H9 (cell line): Measurements from ENCODE around the gene MORC4. TPM values are rescaled to one million over a fixed set of nuclear protein-coding genes. Genes with fewer than 3 reads are reported as not detected.

Experiments
- DNase-seq: peaks from one replicate; pipeline ENCODE4 v3.0.0-alpha.2; 2017
- H2AFZ ChIP-seq: one replicate; pipeline ENCODE4 v1.6.1; 2013; ENCODE audit warnings: mild to moderate bottlenecking, low read length, control low read depth, moderate library complexity
- H2AK5ac ChIP-seq: 2 replicates; pipeline ENCODE4 v1.6.1; 2013; ENCODE audit warnings: low read length, control low read depth, mixed read lengths; ENCODE audit not compliant: insufficient read length
- H2BK120ac ChIP-seq: one replicate; pipeline ENCODE4 v1.6.1; 2013; ENCODE audit warnings: low read depth, mild to moderate bottlenecking, low read length, control low read depth, inconsistent platforms; ENCODE audit not compliant: poor library complexity, severe bottlenecking
- H2BK12ac ChIP-seq: 2 replicates; pipeline ENCODE4 v1.6.1; 2013; ENCODE audit warnings: low read length, control low read depth, mixed read lengths, low read depth; ENCODE audit not compliant: insufficient read length
- H2BK15ac ChIP-seq: 2 replicates; pipeline ENCODE4 v1.6.1; 2013; ENCODE audit warnings: low read depth, low read length, control low read depth
- H2BK20ac ChIP-seq: one replicate; pipeline ENCODE4 v1.6.1; 2013; ENCODE audit warnings: low read depth, mild to moderate bottlenecking, low read length, control low read depth, inconsistent platforms; ENCODE audit not compliant: poor library complexity, severe bottlenecking
- H2BK5ac ChIP-seq: 2 replicates; pipeline ENCODE4 v1.6.1; 2013; ENCODE audit warnings: low read length, control low read depth, mixed read lengths; ENCODE audit not compliant: insufficient read length
- H3K14ac ChIP-seq: 2 replicates; pipeline ENCODE4 v1.6.1; 2013; ENCODE audit warnings: low read length, control low read depth; ENCODE audit not compliant: insufficient read depth
- H3K18ac ChIP-seq: 2 replicates; pipeline ENCODE4 v1.6.1; 2013; ENCODE audit warnings: low read depth, mild to moderate bottlenecking, mixed read lengths, low read length, control low read depth; ENCODE audit not compliant: insufficient read length
- H3K23ac ChIP-seq: 2 replicates; pipeline ENCODE4 v1.6.1; 2013; ENCODE audit warnings: low read length, control low read depth, mixed read lengths, low read depth; ENCODE audit not compliant: insufficient read length
- H3K23me2 ChIP-seq: 2 replicates; pipeline ENCODE4 v1.6.1; 2013; ENCODE audit warnings: low read depth, mild to moderate bottlenecking, mixed read lengths, low read length, control low read depth; ENCODE audit not compliant: insufficient read length, poor library complexity, severe bottlenecking
- H3K27ac ChIP-seq: 2 replicates; pipeline ENCODE4 v1.5.1; 2013; ENCODE audit warnings: low read length, control low read depth, mixed read lengths, low read depth; ENCODE audit not compliant: insufficient read length
- H3K27me3 ChIP-seq: 2 replicates; pipeline ENCODE4 v1.6.1; 2013; ENCODE audit warnings: low read length, control low read depth, inconsistent platforms; ENCODE audit not compliant: insufficient read depth
- H3K4ac ChIP-seq: 2 replicates; pipeline ENCODE4 v1.6.1; 2013; ENCODE audit warnings: low read depth, mild to moderate bottlenecking, control low read depth, inconsistent platforms, low read length, moderate library complexity
- H3K4me1 ChIP-seq: 2 replicates; pipeline ENCODE4 v1.6.1; 2013; ENCODE audit warnings: low read length, control low read depth, inconsistent platforms; ENCODE audit not compliant: insufficient read depth
- H3K4me2 ChIP-seq: 2 replicates; pipeline ENCODE4 v1.6.1; 2013; ENCODE audit warnings: low read length, control low read depth, mixed read lengths; ENCODE audit not compliant: insufficient read length, insufficient read depth
- H3K56ac ChIP-seq: 2 replicates; pipeline ENCODE4 v1.6.1; 2013; ENCODE audit warnings: low read depth, mild to moderate bottlenecking, mixed read lengths, low read length, control low read depth; ENCODE audit not compliant: insufficient read length
- H3K79me1 ChIP-seq: 2 replicates; pipeline ENCODE4 v1.6.1; 2013; ENCODE audit warnings: low read depth, mild to moderate bottlenecking, moderate library complexity, low read length, control low read depth, inconsistent platforms; ENCODE audit not compliant: insufficient read depth, poor library complexity, severe bottlenecking
- H3K79me2 ChIP-seq: 2 replicates; pipeline ENCODE4 v1.6.1; 2013; ENCODE audit warnings: low read length, control low read depth, inconsistent platforms; ENCODE audit not compliant: insufficient read depth
- H3K9ac ChIP-seq: 2 replicates; pipeline ENCODE4 v1.6.1; 2013; ENCODE audit warnings: low read length, control low read depth, mixed read lengths; ENCODE audit not compliant: insufficient read length; ENCODE audit errors: extremely low read depth
- H3K9me3 ChIP-seq: one replicate; pipeline ENCODE4 v1.6.1; 2013; ENCODE audit warnings: low read depth, low read length, inconsistent platforms; ENCODE audit not compliant: control insufficient read depth
- H3T11ph ChIP-seq: one replicate; pipeline ENCODE4 v1.6.1; 2013; ENCODE audit warnings: mild to moderate bottlenecking, low read length, control low read depth, inconsistent platforms
- H4K20me1 ChIP-seq: one replicate; pipeline ENCODE4 v1.6.1; 2013; ENCODE audit not compliant: control insufficient read depth, insufficient read length, insufficient read depth
- H4K5ac ChIP-seq: 2 replicates; pipeline ENCODE4 v1.6.1; 2013; ENCODE audit warnings: low read depth, mild to moderate bottlenecking, mixed read lengths, low read length, control low read depth; ENCODE audit not compliant: insufficient read length
- H4K8ac ChIP-seq: replicated peaks from 2 replicates; pipeline ENCODE4 v1.6.1; 2013; ENCODE audit warnings: low read length, control low read depth, mixed read lengths, low read depth; ENCODE audit not compliant: insufficient read length
- H4K91ac ChIP-seq: 2 replicates; pipeline ENCODE4 v1.6.1; 2013; ENCODE audit warnings: low read depth, mild to moderate bottlenecking, moderate library complexity, mixed read lengths, low read length, control low read depth; ENCODE audit not compliant: insufficient read length
- H3K27ac Mint-ChIP-seq, 3 experiments: 2 replicates in 2 of 3; 3 replicates in 1 of 3; pipeline ENCODE4 v1.8.0; 2020 to 2021; ENCODE audit warnings: mixed read lengths in 3 of 3, mild to moderate bottlenecking in 1 of 3, moderate library complexity in 1 of 3
- H3K27me3 Mint-ChIP-seq: 2 replicates; pipeline ENCODE4 v1.8.0; 2021; ENCODE audit warnings: low read depth, mild to moderate bottlenecking, moderate library complexity, mixed read lengths
- H3K36me3 Mint-ChIP-seq, 3 experiments: 2 replicates in 2 of 3; 3 replicates in 1 of 3; pipeline ENCODE4 v1.8.0; 2020 to 2021; ENCODE audit warnings: low read depth in 3 of 3, mixed read lengths in 3 of 3; ENCODE audit not compliant: insufficient read depth in 1 of 3
- H3K4me1 Mint-ChIP-seq, 2 experiments: 2 replicates each; pipeline ENCODE4 v1.8.0; 2020; ENCODE audit warnings: mixed read lengths in 2 of 2
- H3K4me3 Mint-ChIP-seq, 2 experiments: 2 replicates in 1 of 2; 3 replicates in 1 of 2; pipeline ENCODE4 v1.8.0; 2020 to 2021; ENCODE audit warnings: mild to moderate bottlenecking in 2 of 2, mixed read lengths in 2 of 2, moderate library complexity in 1 of 2
- H3K9me3 Mint-ChIP-seq, 2 experiments: 2 replicates in 1 of 2; 3 replicates in 1 of 2; pipeline ENCODE4 v1.8.0; 2020; ENCODE audit warnings: mild to moderate bottlenecking in 2 of 2, mixed read lengths in 2 of 2, moderate library complexity in 1 of 2
- CTCF ChIP-seq: fragments of 200-600 bp; sonication (generic); conservative IDR thresholded peaks from 3 replicates; pipeline ENCODE4 v1.8.0; 2021; ENCODE audit warnings: antibody characterized with exemption, mild to moderate bottlenecking
- WGBS: extraction: QIAGEN DNeasy Blood & Tissue Kit; methylation state at CpG from one replicate; pipeline ENCODE4 v1.1.7; 2013; ENCODE audit warnings: missing lambda C conversion rate, low lambda C conversion rate, mixed read lengths; ENCODE audit not compliant: insufficient read length; ENCODE audit errors: extremely low coverage; 5-methylcytosine and 5-hydroxymethylcytosine counted together
- total RNA-seq: library from RNA; stranded (reverse); gene quantifications from 2 replicates; pipeline ENCODE4 v1.2.1, GENCODE V29; 2021

MORC4 gene
- total RNA-seq, 1 experiment from 2014 or later: 4.3 TPM

GRCh38 chrX:106987488-106987887, 12.5 kb downstream of the MORC4 start:
- DNase-seq: no peak
- Histone ChIP-seq H3K79me1 (no peaks in the 10 kb centered on the region), H3K18ac (no peak overlapping the region), H2AFZ (no peak overlapping the region), H2BK15ac (no peak overlapping the region), H3K4me1 (no peaks in the 10 kb centered on the region), H4K91ac (no peak overlapping the region), H3K4ac (no peak overlapping the region), H3K23me2 (no peaks in the 10 kb centered on the region), H2BK120ac (no peak overlapping the region), H3K27me3 (no peaks in the 10 kb centered on the region), H2AK5ac (no peak overlapping the region), H3K27ac (no peak overlapping the region), H3K9me3 (no peaks in the 10 kb centered on the region), H3T11ph (no peak overlapping the region), H4K20me1 (no peaks in the 10 kb centered on the region), H4K5ac (no peak overlapping the region), H3K4me2 (no peak overlapping the region), H3K14ac (no peak overlapping the region), H3K23ac (no peak overlapping the region), H3K79me2 (no peaks in the 10 kb centered on the region; the same call in 1 of the 2 replicates), H3K9ac (no peak overlapping the region), H2BK20ac (no peak overlapping the region), H4K8ac (no peak overlapping the region), H2BK12ac (no peak overlapping the region), H3K56ac (no peak overlapping the region), H2BK5ac (no peak overlapping the region)
- no peaks in the 10 kb centered on the region for H3K27me3 Mint-ChIP-seq
- no peak overlapping the region for H3K27ac Mint-ChIP-seq
- no CpG with 5 or more reads among the region's 2 CpGs for WGBS
- peaks cover 0 to 5% of the 10 kb centered on the region in 2 experiments; a peak in 3 of 4 replicates for H3K4me1 Mint-ChIP-seq
- H3K9me3 Mint-ChIP-seq: peaks cover 0 to 24% of the 10 kb centered on the region in 2 experiments; a peak in 2 of 5 replicates
- peaks cover 0 to 9% (median 0%) of the 10 kb centered on the region in 3 experiments; a peak in 3 of 7 replicates for H3K36me3 Mint-ChIP-seq
- no peak for TF ChIP-seq CTCF
- H3K4me3 Mint-ChIP-seq: no peak overlapping the region
